KOPT-K1 (cell line): ENCODE measurements around the gene BRD8.
"Not testable (repeated sequence)": the region's sequence is repeated elsewhere in the genome, so short reads cannot be mapped to it uniquely, and the experiment has no call there.

Experiments used
- H3K27ac ChIP-seq: fragments of 200-600 bp; sonication (generic); 2 replicates; pipeline ENCODE4 v1.5.1; 2016; ENCODE audit warnings: antibody characterized with exemption, mild to moderate bottlenecking, low read depth, low read length; ENCODE audit not compliant: poor library complexity, severe bottlenecking
- H3K36me3 ChIP-seq: fragments of 200-600 bp; sonication (generic); 2 replicates; pipeline ENCODE4 v1.5.1; 2017; ENCODE audit warnings: antibody characterized with exemption, mild to moderate bottlenecking, low read length, moderate library complexity; ENCODE audit not compliant: insufficient read depth
- H3K9me3 ChIP-seq: fragments of 200-600 bp; sonication (generic); 2 replicates; pipeline ENCODE4 v1.5.1; 2017; ENCODE audit warnings: antibody characterized with exemption, low read length, mild to moderate bottlenecking; ENCODE audit not compliant: insufficient read depth, poor library complexity, severe bottlenecking

BRD8 gene

GRCh38 chr5:138180841-138181240 lies 2.4 kb upstream of the BRD8 start:
- Histone ChIP-seq H3K27ac (no peak overlapping the region), H3K36me3 (peaks cover 66% of the 10 kb centered on the region), H3K9me3 (no peaks in the 10 kb centered on the region)

DNA sequence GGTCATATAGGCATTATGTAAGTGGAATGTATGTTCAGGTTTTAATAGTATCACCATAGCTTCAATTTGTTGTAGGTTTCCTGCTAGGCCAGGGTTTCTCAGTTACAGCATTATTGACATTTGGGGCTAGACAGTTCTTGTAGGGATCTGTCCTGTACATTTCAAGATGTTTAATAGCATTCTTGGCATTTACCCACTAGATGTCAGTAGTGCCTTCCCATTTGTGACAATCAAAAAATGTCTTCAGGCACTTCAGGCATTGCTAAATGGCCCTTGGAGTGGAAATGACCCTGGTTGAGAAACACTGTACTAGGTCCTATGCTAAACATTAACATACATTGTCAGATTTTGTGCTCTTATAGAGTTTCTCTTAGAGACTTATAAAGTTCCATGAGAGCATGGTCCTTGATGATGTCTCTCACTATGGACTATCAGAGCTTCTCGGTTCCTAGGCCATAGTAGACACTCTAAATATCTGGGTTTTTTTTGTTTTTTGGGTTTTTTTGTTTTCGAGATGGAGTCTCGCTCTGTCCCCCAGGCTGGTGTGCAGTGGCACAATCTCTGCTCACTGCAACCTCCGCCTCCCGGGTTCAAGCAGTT lies 1.9 kb upstream of the BRD8 start:
- no peaks in the 10 kb centered on the region for H3K9me3 ChIP-seq
- H3K36me3 ChIP-seq, result peaks cover 66% of the 10 kb centered on the region
- H3K27ac ChIP-seq, result peak overlapping the region; percentile 98

DNA sequence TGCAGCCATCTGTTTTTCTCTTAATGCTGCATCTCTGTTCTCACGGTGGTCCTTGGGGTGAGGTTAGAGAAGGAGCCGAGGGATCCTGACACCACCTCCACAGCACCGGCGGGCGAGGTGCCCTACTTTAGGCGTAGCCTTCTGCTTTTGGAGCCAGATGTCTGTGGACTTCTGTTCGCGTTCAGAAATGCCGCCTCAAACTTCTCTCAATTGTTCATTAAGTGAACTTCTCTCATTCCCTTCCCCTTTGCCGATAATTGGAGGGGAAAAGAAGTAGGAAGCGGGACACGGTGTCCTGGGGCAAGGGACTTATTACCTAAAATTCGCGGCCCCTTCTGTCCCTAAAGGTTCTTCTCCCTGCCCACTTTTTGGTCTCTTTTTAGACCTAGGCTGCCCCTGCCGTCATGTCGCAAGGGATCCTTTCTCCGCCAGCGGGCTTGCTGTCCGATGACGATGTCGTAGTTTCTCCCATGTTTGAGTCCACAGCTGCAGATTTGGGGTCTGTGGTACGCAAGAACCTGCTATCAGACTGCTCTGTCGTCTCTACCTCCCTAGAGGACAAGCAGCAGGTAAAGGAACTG lies 937 bp upstream of the BRD8 start:
- Histone ChIP-seq H3K27ac (peak overlapping the region; percentile 98), H3K36me3 (peaks cover 66% of the 10 kb centered on the region), H3K9me3 (no peaks in the 10 kb centered on the region)

DNA sequence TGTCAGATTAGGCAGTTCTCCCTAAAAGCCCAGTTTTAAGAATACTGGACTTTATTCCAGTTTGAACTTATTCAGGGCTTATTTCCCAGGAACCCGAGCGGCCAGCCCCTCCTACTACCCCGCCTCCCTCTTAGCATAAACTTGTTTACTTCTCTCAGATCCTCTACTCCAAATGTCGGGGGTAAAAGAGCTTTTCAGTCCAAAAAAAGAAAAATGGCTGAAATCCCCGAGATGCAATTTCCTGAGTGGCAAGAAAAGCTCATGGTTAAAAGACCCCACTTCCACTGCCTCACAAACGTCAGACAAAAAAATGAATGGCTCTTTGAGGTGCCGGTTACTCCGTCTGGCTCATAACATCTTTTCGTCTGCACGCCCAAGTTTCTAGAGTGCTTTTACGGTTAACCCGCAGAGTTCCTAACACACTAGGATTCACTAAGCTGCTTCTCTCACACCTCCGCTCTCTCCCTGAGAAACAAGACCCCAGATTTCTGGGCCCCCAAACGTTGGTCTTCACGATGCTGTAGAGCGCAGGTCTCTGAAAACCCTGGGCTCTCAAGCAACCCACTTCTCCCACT lies 402 bp downstream of the BRD8 start:
- Histone ChIP-seq H3K36me3 (peaks cover 66% of the 10 kb centered on the region), H3K27ac (peak overlapping the region; percentile 98), H3K9me3 (no peaks in the 10 kb centered on the region)

DNA sequence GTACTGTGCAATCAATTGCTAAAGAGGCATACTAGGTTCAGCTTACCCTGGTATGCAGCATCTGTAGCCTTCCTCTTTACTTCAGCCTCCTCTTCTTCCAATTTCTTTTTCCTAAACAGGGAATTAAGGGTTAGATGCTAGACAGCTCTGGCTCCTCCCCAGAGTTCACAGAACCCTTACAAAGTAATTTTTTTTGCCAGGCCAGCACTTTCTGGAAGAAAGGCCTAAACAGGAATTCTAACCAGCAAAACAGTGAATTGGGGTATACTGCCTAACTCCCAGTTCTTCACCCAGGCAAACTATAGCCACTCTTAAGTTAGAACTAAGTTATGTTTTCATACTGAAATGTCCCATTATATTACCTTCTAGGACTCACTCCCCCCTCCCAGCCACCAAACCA lies 8.1 kb downstream of the BRD8 start:
- H3K27ac ChIP-seq, result no peak overlapping the region
- peaks cover 100% of the 10 kb centered on the region for H3K36me3 ChIP-seq
- H3K9me3 ChIP-seq, result no peaks in the 10 kb centered on the region

- peaks cover 100% of the 10 kb centered on the region for H3K36me3 ChIP-seq
- H3K9me3 ChIP-seq, result no peaks in the 10 kb centered on the region
- H3K27ac ChIP-seq, result no peak overlapping the region
Measured at GRCh38 chr5:138169124-138169523, 9.3 kb downstream of the BRD8 start.

- Histone ChIP-seq H3K27ac (no peak overlapping the region), H3K36me3 (peaks cover 100% of the 10 kb centered on the region), H3K9me3 (no peaks in the 10 kb centered on the region)
Measured at GRCh38 chr5:138163721-138164120, 14.7 kb downstream of the BRD8 start.

GRCh38 chr5:138160706-138161105 lies 17.7 kb downstream of the BRD8 start:
- Histone ChIP-seq H3K27ac (no peak overlapping the region), H3K36me3 (peaks cover 100% of the 10 kb centered on the region), H3K9me3 (no peaks in the 10 kb centered on the region)

DNA sequence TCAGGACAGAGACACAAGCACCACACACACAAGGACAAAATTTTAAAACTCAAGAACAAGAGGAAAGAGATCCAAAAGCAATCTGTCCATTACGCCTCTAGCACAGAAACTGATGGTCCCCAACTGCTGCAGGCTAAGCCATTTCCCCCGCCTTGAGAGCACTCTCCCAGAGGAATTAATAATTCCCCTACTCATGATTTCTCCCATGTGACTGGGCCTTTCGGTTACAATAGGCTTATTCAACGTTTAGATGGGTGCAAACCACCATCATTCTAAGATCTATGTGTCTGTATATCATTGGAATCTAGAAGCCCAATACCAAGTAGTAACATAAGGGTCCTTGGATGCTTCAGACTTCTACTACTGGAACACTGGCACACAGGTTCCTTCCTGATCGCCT lies 18.8 kb downstream of the BRD8 start:
- Histone ChIP-seq H3K27ac (no peak overlapping the region), H3K36me3 (peaks cover 92% of the 10 kb centered on the region), H3K9me3 (no peaks in the 10 kb centered on the region)

DNA sequence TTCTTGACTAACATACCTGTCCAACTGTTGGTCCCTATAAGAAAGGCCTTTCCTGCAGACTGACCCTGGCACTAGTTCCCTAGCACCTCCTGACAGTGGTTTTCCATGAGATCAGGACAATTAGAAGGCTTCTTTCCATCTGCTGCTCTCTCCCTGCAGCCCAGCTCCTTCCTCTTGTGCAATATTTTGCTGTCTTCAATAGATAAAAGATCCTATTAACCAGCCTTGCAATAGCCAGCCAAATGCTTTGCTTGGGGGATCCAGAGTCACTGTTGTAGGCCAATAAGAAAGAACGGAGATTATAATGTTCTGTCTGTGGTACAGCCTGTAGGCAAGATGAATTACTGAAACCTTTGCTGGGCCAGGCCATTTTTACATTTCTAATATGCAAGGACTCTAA lies 20.8 kb downstream of the BRD8 start:
- H3K36me3 ChIP-seq, result peaks cover 72% of the 10 kb centered on the region

GRCh38 chr5:138155977-138156376 lies 22.5 kb downstream of the BRD8 start:
- peaks cover 55% of the 10 kb centered on the region for H3K36me3 ChIP-seq
- not testable (repeated sequence) for H3K27ac ChIP-seq, H3K9me3 ChIP-seq

More for the DNA sequence above, 20.8 kb downstream of the BRD8 start:
- no peak overlapping the region for H3K27ac ChIP-seq
- H3K9me3 ChIP-seq, result no peaks in the 10 kb centered on the region

GRCh38 chr5:138149530-138149929 lies 28.9 kb downstream of the BRD8 start:
- no peak overlapping the region for H3K27ac ChIP-seq
- no peaks in the 10 kb centered on the region for H3K36me3 ChIP-seq
- H3K9me3 ChIP-seq, result no peaks in the 10 kb centered on the region

DNA sequence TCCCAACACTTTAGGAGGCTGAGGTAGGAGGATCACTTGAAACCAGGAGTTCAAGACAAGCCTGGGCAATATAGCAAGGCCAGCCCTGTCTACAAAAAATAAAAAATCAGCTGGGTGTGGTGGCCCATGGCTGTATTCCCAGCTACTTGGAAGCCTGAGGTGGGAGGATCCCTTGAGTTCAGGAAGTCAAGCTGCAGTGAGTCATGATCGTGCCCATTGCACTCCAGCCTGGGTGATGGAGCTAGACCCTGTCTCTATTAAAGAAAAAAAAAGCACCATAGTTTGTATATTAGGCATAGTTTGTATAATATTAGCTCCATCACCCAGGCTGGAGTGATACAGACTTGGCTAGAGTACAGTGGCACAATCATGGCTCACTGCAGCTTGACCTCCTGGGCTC lies 29.6 kb downstream of the BRD8 start:
- no peak overlapping the region for H3K27ac ChIP-seq
- no peaks in the 10 kb centered on the region for H3K9me3 ChIP-seq
- H3K36me3 ChIP-seq, result no peaks in the 10 kb centered on the region

- not testable (repeated sequence) for H3K9me3 ChIP-seq, H3K27ac ChIP-seq, H3K36me3 ChIP-seq
Measured at GRCh38 chr5:138143578-138143977, 34.9 kb downstream of the BRD8 start.

DNA sequence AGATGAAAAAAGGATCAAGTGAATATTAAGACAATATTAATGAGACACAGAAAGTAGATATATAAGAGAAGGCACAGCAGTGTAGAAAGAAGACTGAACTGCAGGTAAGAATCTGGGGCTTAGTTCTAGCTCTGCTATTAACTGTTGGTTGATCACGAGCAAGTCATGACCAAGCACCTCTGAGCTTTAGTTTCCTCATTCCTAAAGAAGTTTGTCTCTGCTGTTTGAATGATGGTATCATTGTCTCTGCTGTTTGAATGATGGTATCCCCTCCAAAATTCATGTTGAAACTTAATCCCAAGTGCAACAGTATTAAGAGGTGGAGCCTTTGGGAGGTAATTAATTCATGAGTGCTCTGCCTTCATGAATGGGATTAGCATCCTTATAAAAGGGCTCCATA lies 36.7 kb downstream of the BRD8 start:
- Histone ChIP-seq H3K9me3 (no peaks in the 10 kb centered on the region), H3K36me3 (no peaks in the 10 kb centered on the region), H3K27ac (no peak overlapping the region)

- Histone ChIP-seq H3K27ac (no peak overlapping the region), H3K36me3 (no peaks in the 10 kb centered on the region), H3K9me3 (no peaks in the 10 kb centered on the region)
Measured at GRCh38 chr5:138140268-138140667, 38.2 kb downstream of the BRD8 start.
